ENCODE measurements around the gene LPIN1. TPM values are rescaled to one million over a fixed set of nuclear protein-coding genes. Genes with fewer than 3 reads are reported as not detected.

Gene LPIN1
- total RNA-seq, 1 experiment from 2014 or later, result 13.9 TPM

DNA sequence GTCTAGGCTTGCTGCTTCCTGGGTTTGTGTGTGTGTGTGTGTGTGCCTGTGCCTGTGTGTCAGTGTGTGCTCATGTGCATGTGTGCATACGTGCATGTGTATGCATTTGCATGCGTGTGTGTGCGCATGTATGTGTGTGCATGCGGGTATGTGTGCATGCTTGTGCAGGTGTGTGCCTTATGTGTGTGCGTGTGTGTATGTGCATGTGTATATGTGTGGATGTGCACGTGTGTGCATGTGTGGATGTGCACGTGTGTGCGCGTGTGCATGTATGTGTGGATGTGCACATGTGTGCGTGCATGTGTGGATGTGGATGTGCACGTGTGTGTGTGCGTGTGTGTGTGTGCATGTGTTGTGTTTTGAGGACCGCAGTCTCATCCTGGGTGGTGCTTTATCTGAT lies 42.8 kb downstream of the LPIN1 start:
- CTCF ChIA-PET, result interaction anchor here (1.5 kb wide), 1 partner anchor 108 kb away, joined by 6 read pairs; no protein-coding TSS in a partner anchor
- no peak for ATAC-seq
- H3K9me3 Mint-ChIP-seq, result no peaks in the 10 kb centered on the region
- peaks cover 4% of the 10 kb centered on the region; the same call in 1 of the 2 replicates for H3K4me1 Mint-ChIP-seq
- no peak for DNase-seq (ENCODE audit: low spot score)
- TF ChIP-seq ARID4B (CRISPR knock-in tag; IDR thresholded peaks at IDR 0.05; ENCODE audit: borderline replicate concordance) (no peak), CREB1 (CRISPR knock-in tag; IDR thresholded peaks at IDR 0.05) (no peak), SMAD4 (CRISPR knock-in tag; IDR thresholded peaks at IDR 0.05) (no peak), ATF1 (CRISPR knock-in tag; IDR thresholded peaks at IDR 0.05) (no peak), ZNF512 (CRISPR knock-in tag; IDR thresholded peaks at IDR 0.05; ENCODE audit: borderline replicate concordance) (no peak), ERG (CRISPR knock-in tag; IDR thresholded peaks at IDR 0.05) (no peak), ESRRA (CRISPR knock-in tag; IDR thresholded peaks at IDR 0.05; ENCODE audit: borderline replicate concordance) (no peak), PRDM15 (CRISPR knock-in tag; IDR thresholded peaks at IDR 0.05) (no peak), ZNF263 (CRISPR knock-in tag; IDR thresholded peaks at IDR 0.05; ENCODE audit: low read depth) (no peak)
- TF ChIP-seq, protein P1, sequence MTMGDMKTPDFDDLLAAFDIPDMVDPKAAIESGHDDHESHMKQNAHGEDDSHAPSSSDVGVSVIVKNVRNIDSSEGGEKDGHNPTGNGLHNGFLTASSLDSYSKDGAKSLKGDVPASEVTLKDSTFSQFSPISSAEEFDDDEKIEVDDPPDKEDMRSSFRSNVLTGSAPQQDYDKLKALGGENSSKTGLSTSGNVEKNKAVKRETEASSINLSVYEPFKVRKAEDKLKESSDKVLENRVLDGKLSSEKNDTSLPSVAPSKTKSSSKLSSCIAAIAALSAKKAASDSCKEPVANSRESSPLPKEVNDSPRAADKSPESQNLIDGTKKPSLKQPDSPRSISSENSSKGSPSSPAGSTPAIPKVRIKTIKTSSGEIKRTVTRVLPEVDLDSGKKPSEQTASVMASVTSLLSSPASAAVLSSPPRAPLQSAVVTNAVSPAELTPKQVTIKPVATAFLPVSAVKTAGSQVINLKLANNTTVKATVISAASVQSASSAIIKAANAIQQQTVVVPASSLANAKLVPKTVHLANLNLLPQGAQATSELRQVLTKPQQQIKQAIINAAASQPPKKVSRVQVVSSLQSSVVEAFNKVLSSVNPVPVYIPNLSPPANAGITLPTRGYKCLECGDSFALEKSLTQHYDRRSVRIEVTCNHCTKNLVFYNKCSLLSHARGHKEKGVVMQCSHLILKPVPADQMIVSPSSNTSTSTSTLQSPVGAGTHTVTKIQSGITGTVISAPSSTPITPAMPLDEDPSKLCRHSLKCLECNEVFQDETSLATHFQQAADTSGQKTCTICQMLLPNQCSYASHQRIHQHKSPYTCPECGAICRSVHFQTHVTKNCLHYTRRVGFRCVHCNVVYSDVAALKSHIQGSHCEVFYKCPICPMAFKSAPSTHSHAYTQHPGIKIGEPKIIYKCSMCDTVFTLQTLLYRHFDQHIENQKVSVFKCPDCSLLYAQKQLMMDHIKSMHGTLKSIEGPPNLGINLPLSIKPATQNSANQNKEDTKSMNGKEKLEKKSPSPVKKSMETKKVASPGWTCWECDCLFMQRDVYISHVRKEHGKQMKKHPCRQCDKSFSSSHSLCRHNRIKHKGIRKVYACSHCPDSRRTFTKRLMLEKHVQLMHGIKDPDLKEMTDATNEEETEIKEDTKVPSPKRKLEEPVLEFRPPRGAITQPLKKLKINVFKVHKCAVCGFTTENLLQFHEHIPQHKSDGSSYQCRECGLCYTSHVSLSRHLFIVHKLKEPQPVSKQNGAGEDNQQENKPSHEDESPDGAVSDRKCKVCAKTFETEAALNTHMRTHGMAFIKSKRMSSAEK (CRISPR knock-in tag; IDR thresholded peaks at IDR 0.05; ENCODE audit: borderline replicate concordance), result no peak
- TF ChIP-seq, protein P2, sequence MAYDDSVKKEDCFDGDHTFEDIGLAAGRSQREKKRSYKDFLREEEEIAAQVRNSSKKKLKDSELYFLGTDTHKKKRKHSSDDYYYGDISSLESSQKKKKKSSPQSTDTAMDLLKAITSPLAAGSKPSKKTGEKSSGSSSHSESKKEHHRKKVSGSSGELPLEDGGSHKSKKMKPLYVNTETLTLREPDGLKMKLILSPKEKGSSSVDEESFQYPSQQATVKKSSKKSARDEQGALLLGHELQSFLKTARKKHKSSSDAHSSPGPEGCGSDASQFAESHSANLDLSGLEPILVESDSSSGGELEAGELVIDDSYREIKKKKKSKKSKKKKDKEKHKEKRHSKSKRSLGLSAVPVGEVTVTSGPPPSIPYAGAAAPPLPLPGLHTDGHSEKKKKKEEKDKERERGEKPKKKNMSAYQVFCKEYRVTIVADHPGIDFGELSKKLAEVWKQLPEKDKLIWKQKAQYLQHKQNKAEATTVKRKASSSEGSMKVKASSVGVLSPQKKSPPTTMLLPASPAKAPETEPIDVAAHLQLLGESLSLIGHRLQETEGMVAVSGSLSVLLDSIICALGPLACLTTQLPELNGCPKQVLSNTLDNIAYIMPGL (CRISPR knock-in tag; IDR thresholded peaks at IDR 0.05), result no peak
- no peak overlapping the region for H3K27ac Mint-ChIP-seq
- POLR2A ChIA-PET, result no interaction called here
- no peak overlapping the region for H3K4me3 Mint-ChIP-seq
- no peaks in the 10 kb centered on the region; the same call in 1 of the 2 replicates for H3K27me3 Mint-ChIP-seq (ENCODE audit: low read depth)
- peaks cover 42% of the 10 kb centered on the region for H3K36me3 Mint-ChIP-seq
